HepG2 (cell line): ENCODE measurements around the gene SYVN1. TPM values are rescaled to one million over a fixed set of nuclear protein-coding genes. Genes with fewer than 3 reads are reported as not detected.

Source experiments
- AHDC1 ChIP-seq: sonication (generic); formaldehyde crosslinking; IDR thresholded peaks from 2 replicates; pipeline ENCODE4 v1.5.1; 2020; ENCODE audit warnings: mild to moderate bottlenecking, missing genetic modification reagents, borderline replicate concordance
- DPF2 ChIP-seq: sonication (generic); formaldehyde crosslinking; IDR thresholded peaks from 2 replicates; pipeline ENCODE4 v1.4.0; 2020; ENCODE audit warnings: mild to moderate bottlenecking, low read depth, missing genetic modification reagents, borderline replicate concordance
- DRAP1 ChIP-seq: IDR thresholded peaks from 2 replicates; pipeline ENCODE4 v1.6.1; 2016; ENCODE audit warnings: missing genetic modification reagents, missing compliant biosample characterization
- GLI4 ChIP-seq: sonication (generic); formaldehyde crosslinking; IDR thresholded peaks from 2 replicates; pipeline ENCODE4 v1.5.1; 2020; ENCODE audit warnings: missing genetic modification reagents, mild to moderate bottlenecking, moderate library complexity, borderline replicate concordance
- JARID2 ChIP-seq: sonication (generic); formaldehyde crosslinking; IDR thresholded peaks from 2 replicates; pipeline ENCODE4 v1.8.1; 2023; ENCODE audit warnings: missing genetic modification reagents, inconsistent platforms; ENCODE audit not compliant: insufficient replicate concordance
- MIER2 ChIP-seq: IDR thresholded peaks from 2 replicates; pipeline ENCODE4 v1.6.1; 2016; ENCODE audit warnings: missing biosample characterization, missing genetic modification reagents
- MXD3 ChIP-seq: IDR thresholded peaks from 2 replicates; pipeline ENCODE4 v1.6.1; 2016; ENCODE audit warnings: mild to moderate bottlenecking, missing biosample characterization, missing genetic modification reagents
- NFAT5 ChIP-seq: sonication (generic); formaldehyde crosslinking; IDR thresholded peaks from 2 replicates; pipeline ENCODE4 v1.4.0; 2020; ENCODE audit warnings: missing genetic modification reagents
- NFYC ChIP-seq: IDR thresholded peaks from 2 replicates; pipeline ENCODE4 v1.6.1; 2016; ENCODE audit warnings: missing genetic modification reagents, missing compliant biosample characterization
- ONECUT2 ChIP-seq: sonication (generic); formaldehyde crosslinking; IDR thresholded peaks from 2 replicates; pipeline ENCODE4 v1.4.0; 2020; ENCODE audit warnings: missing genetic modification reagents
- SOX13 ChIP-seq, 3 experiments: fragments of 450-650 bp in 1 of 3; sonication (generic) in 1 of 3; formaldehyde crosslinking in 1 of 3; IDR thresholded peaks in 2 of 3; conservative IDR thresholded peaks in 1 of 3; 2 replicates each; pipeline versions ENCODE4 v1.5.0 to v1.6.1; 2016 to 2020; ENCODE audit warnings: antibody characterized with exemption in 1 of 3, mild to moderate bottlenecking in 1 of 3, missing compliant biosample characterization in 1 of 3, missing genetic modification reagents in 1 of 3, moderate library complexity in 1 of 3
- SUZ12 ChIP-seq: fragments of 150-350 bp; IDR thresholded peaks from 2 replicates; pipeline ENCODE4 v1.6.1; 2014; ENCODE audit warnings: low read depth, low read length
- ZFX ChIP-seq: sonication (generic); formaldehyde crosslinking; IDR thresholded peaks from 2 replicates; pipeline ENCODE4 v1.4.0; 2020; ENCODE audit warnings: mild to moderate bottlenecking, low read depth, missing genetic modification reagents, moderate library complexity
- ZNF430 ChIP-seq: sonication (generic); formaldehyde crosslinking; IDR thresholded peaks from 2 replicates; pipeline ENCODE4 v1.9.0; 2021; ENCODE audit warnings: mild to moderate bottlenecking, missing genetic modification reagents
- ZSCAN22 ChIP-seq: sonication (generic); formaldehyde crosslinking; IDR thresholded peaks from 2 replicates; pipeline ENCODE4 v1.4.0; 2020; ENCODE audit warnings: mild to moderate bottlenecking, missing genetic modification reagents
- polyA plus RNA-seq, 8 experiments: library from polyadenylated mRNA; depleted of rRNA in 3 of 8; stranded (reverse) in 7 of 8; unstranded in 1 of 8; fragments of >200 nt; fragmentation: Illumina TruSeq in 4 of 8; extraction: Trizol in 4 of 8; gene quantifications; 2 replicates each; pipeline versions ENCODE4 v1.2.1 to v1.2.3, GENCODE V29; 2011 to 2016; ENCODE audit warnings: low read depth in 4 of 8, missing spikeins in 1 of 8, mixed read lengths in 1 of 8; ENCODE audit not compliant: insufficient read depth in 1 of 8
- total RNA-seq, 5 experiments: library from RNA; depleted of rRNA; stranded (reverse); fragments of >200 nt; fragmentation: Illumina TruSeq; extraction: Trizol; gene quantifications; 2 replicates each; pipeline ENCODE4 v1.2.3, GENCODE V29; 2016; ENCODE audit warnings: low read depth in 1 of 5

Gene SYVN1
- total and polyA plus RNA-seq, 2 of the 13 experiments (the other 11 are each of a cell fraction or from before 2014, with no cell fraction given), result 10.3 to 22.5 TPM

GRCh38 chr11:65165410-65166317 lies 31.3 kb upstream of the SYVN1 start (continued):
- TF ChIP-seq AHDC1 (CRISPR knock-in tag) (peak; percentile 84; the same call in 1 of the 2 replicates), ONECUT2 (CRISPR knock-in tag) (peak; percentile 97), SOX13 (IDR thresholded peaks at IDR 0.05) (0 out of 2 replicates have a peak, but pooled peaks have one; percentile 7), SOX13 (CRISPR knock-in tag; conservative IDR thresholded peaks at IDR 0.05 in 1 of 2, IDR thresholded peaks at IDR 0.05 in 1 of 2) (peak in 1 of 2 experiments; percentile 58; a peak in 2 of 4 replicates), DPF2 (CRISPR knock-in tag) (peak; percentile 53; the same call in 1 of the 2 replicates), MIER2 (CRISPR knock-in tag) (0 out of 2 replicates have a peak, but pooled peaks have one; percentile 14), GLI4 (CRISPR knock-in tag) (no peak), NFYC (CRISPR knock-in tag) (0 out of 2 replicates have a peak, but pooled peaks have one; percentile 42), NFAT5 (CRISPR knock-in tag) (0 out of 2 replicates have a peak, but pooled peaks have one; percentile 61), ZFX (CRISPR knock-in tag) (peak; percentile 68; the same call in 1 of the 2 replicates), MXD3 (CRISPR knock-in tag) (no peak), SUZ12 (no peak), ZSCAN22 (no peak), JARID2 (CRISPR knock-in tag) (no peak), DRAP1 (CRISPR knock-in tag) (0 out of 2 replicates have a peak, but pooled peaks have one; percentile 44), ZNF430 (CRISPR knock-in tag) (peak; percentile 86; the same call in 1 of the 2 replicates)
